HL-60 (cell line): ENCODE measurements around the gene PTMA.

Experiments used
- DNase-seq, 2 experiments: peaks; one replicate each; pipeline ENCODE4 v3.0.0-alpha.2; 2010 to 2020; ENCODE audit warnings: low read depth in 1 of 2, low spot score in 1 of 2
- H3K27ac ChIP-seq: fragments of 250-450 bp; sonication (Bioruptor Pico); replicated peaks from 2 replicates; pipeline ENCODE4 v1.5.1; 2020; ENCODE audit warnings: mild to moderate bottlenecking, moderate library complexity
- H3K27me3 ChIP-seq: fragments of 250-450 bp; sonication (Bioruptor Pico); 2 replicates; pipeline ENCODE4 v1.5.1; 2021; ENCODE audit warnings: mild to moderate bottlenecking, moderate library complexity; ENCODE audit not compliant: insufficient read depth, poor library complexity, severe bottlenecking
- H3K4me3 ChIP-seq: replicated peaks from 2 replicates; pipeline ENCODE4 v1.5.1; 2011; ENCODE audit warnings: mild to moderate bottlenecking, control low read depth, low read length; ENCODE audit not compliant: insufficient read depth
- GABPA ChIP-seq: IDR thresholded peaks from 2 replicates; pipeline ENCODE4 v1.6.1; 2012; ENCODE audit warnings: low read depth
- POLR2AphosphoS5 ChIP-seq: IDR thresholded peaks from 2 replicates; pipeline ENCODE4 v1.6.1; 2012; ENCODE audit warnings: low read depth
- SPI1 ChIP-seq: IDR thresholded peaks from 2 replicates; pipeline ENCODE4 v1.6.1; 2012; ENCODE audit warnings: low read depth, mild to moderate bottlenecking, borderline replicate concordance
- TF ChIP-seq, protein P1 (sequence below): IDR thresholded peaks from one replicate; pipeline ENCODE4 v1.5.1; 2011; ENCODE audit warnings: low read length, control low read depth, inconsistent platforms; ENCODE audit not compliant: insufficient read depth
- TF ChIP-seq, protein P2 (sequence below): IDR thresholded peaks from 2 replicates; pipeline ENCODE4 v1.6.1; 2012; ENCODE audit warnings: low read depth; ENCODE audit not compliant: insufficient replicate concordance

The PTMA gene

DNA sequence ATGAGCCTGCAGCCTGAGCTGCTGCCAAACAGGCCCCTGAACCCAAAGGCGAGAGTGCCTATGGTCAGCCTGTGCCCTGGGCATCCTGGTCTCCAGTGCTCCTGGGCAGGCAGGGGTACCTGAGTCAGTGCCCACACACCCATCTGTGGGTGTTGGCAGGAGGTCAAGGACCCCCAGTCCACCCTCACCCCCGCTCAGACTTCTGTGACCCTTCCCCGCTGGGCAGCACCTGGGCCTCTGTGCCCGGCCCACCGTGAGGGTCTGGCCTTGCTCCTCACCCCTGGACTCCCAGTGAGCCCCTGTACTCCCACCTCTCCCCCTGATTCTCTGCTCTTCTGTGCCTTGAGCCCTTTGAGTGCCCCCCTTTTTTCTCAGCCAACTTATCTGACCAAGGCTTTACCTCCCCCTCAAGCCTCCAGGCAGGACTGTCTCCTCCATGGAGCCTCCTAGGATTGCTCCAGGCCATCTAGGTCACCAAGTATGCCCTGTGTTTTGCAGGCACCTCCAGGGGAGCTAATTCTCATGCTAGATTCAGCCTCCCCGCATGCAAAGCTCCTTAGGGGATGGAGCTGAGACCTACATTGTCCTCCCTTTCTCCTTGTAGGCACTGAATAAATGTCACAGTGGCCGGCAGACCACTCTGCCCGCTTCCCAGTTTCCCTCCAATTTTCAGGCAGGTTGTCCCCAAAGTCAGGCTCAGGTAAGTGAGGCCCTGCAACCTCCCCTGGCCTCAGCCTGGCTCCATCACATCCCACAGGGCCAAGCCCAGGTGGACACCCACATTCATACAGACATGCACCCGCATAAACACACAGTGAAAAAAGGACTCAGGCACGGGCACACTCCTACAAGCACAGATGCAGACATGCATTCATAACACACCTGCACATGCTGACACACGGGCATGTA lies 21.9 kb upstream of the PTMA start:
- Histone ChIP-seq H3K27me3 (no peaks in the 10 kb centered on the region), H3K27ac (peak overlapping the region; percentile 95), H3K4me3 (peak overlapping the region; percentile 27)
- DNase-seq: peak in 1 of 2 experiments; percentile 25
- TF ChIP-seq, protein P1, sequence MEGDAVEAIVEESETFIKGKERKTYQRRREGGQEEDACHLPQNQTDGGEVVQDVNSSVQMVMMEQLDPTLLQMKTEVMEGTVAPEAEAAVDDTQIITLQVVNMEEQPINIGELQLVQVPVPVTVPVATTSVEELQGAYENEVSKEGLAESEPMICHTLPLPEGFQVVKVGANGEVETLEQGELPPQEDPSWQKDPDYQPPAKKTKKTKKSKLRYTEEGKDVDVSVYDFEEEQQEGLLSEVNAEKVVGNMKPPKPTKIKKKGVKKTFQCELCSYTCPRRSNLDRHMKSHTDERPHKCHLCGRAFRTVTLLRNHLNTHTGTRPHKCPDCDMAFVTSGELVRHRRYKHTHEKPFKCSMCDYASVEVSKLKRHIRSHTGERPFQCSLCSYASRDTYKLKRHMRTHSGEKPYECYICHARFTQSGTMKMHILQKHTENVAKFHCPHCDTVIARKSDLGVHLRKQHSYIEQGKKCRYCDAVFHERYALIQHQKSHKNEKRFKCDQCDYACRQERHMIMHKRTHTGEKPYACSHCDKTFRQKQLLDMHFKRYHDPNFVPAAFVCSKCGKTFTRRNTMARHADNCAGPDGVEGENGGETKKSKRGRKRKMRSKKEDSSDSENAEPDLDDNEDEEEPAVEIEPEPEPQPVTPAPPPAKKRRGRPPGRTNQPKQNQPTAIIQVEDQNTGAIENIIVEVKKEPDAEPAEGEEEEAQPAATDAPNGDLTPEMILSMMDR: no peak

DNA sequence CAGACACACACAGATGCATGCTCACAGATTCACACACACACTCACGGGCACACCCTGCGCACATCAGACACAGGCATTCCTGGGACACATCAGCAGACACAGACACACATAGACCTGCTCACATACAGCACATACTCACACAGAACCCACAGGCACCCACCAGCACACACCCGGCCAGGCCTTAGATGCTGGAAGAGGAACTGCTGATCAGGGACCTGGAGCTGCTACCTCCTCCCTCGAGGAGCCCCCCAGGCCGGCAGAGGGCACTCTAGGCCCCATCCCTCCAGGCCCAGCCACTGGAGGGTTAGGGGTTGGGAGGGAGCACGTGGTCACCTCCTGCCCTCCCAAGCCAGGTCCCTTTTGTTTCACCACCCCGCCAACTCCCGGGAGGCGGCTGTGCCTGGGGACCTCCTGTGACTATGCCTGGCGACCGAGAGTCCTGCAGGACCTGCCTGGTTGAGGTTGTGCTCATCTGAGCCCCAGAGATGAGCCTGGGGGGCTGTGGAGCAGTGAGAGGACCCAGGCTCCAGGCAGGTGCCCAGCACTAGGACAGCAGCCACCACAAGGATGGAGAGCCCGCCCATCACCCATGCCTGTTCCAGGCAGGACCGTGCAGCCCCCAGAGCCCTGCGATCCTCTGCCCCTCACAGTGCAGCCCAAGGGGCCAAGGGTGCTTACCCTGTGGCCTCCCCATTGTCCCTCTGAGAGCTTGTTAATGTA lies 21.0 kb upstream of the PTMA start:
- Histone ChIP-seq H3K27me3 (no peaks in the 10 kb centered on the region), H3K4me3 (peak overlapping the region; percentile 27), H3K27ac (peak overlapping the region; percentile 95)
- peak; percentile 96 for DNase-seq
- peak; percentile 72 for TF ChIP-seq POLR2AphosphoS5
- peak; percentile 97 for TF ChIP-seq SPI1
- no peak for TF ChIP-seq GABPA
- TF ChIP-seq, protein P2, sequence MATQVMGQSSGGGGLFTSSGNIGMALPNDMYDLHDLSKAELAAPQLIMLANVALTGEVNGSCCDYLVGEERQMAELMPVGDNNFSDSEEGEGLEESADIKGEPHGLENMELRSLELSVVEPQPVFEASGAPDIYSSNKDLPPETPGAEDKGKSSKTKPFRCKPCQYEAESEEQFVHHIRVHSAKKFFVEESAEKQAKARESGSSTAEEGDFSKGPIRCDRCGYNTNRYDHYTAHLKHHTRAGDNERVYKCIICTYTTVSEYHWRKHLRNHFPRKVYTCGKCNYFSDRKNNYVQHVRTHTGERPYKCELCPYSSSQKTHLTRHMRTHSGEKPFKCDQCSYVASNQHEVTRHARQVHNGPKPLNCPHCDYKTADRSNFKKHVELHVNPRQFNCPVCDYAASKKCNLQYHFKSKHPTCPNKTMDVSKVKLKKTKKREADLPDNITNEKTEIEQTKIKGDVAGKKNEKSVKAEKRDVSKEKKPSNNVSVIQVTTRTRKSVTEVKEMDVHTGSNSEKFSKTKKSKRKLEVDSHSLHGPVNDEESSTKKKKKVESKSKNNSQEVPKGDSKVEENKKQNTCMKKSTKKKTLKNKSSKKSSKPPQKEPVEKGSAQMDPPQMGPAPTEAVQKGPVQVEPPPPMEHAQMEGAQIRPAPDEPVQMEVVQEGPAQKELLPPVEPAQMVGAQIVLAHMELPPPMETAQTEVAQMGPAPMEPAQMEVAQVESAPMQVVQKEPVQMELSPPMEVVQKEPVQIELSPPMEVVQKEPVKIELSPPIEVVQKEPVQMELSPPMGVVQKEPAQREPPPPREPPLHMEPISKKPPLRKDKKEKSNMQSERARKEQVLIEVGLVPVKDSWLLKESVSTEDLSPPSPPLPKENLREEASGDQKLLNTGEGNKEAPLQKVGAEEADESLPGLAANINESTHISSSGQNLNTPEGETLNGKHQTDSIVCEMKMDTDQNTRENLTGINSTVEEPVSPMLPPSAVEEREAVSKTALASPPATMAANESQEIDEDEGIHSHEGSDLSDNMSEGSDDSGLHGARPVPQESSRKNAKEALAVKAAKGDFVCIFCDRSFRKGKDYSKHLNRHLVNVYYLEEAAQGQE: no peak
- TF ChIP-seq, protein P1: peak; percentile 76

DNA sequence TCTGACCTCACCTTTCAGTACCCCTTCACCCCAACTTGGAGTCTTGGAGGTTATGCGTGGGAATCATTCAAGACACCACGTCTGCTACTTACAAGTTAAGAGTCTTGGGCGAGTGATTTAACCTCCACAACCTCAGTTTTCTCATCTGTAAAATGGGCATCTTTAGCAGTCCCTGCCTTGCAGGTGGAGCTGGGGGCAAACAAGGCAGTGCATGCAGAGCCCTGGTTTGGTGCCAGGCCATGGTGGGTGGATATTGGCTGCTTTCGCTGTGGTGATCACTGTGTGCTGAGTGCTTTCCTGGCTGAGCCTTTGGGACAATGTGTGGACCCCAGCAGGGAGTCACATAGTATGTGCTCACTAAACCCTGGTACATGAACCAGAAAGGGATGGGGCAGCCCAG lies 20.4 kb upstream of the PTMA start:
- H3K27ac ChIP-seq: peak overlapping the region; percentile 95
- no peak for DNase-seq
- H3K27me3 ChIP-seq: no peaks in the 10 kb centered on the region
- no peak overlapping the region for H3K4me3 ChIP-seq
- no peak for TF ChIP-seq POLR2AphosphoS5
- TF ChIP-seq, protein P1: no peak
- no peak for TF ChIP-seq GABPA

DNA sequence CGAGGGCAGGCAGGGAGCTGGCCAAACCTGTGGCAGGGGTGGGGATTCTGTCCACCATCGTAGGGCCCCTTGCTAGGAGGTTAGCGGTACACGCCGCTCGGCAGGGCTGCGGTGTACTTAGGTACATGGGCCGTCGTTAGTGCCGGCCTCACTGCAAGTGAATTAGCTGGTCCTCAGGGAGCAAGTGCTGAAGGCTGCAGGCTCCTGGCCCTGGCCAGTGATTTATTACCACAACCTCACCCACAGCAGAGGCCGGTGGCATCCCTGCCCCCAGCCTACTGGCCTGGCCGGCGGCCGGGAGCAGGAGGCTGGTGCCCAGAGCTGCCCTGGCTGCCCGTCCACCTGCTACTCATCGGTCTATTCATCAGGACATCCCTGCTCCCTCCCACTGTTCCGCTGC lies 19.6 kb upstream of the PTMA start:
- Histone ChIP-seq H3K4me3 (no peak overlapping the region), H3K27ac (no peak overlapping the region), H3K27me3 (no peaks in the 10 kb centered on the region)
- no peak for DNase-seq
- TF ChIP-seq SPI1 (no peak), GABPA (no peak), POLR2AphosphoS5 (no peak)
- TF ChIP-seq, protein P2: no peak
- TF ChIP-seq, protein P1: no peak
